ENCODE data around the gene CASD1. TPM values are rescaled to one million over a fixed set of nuclear protein-coding genes. Genes with fewer than 3 reads are reported as not detected.

The CASD1 gene
- polyA plus RNA-seq, 1 donor from 2014 or later, result 187 TPM

GRCh38 chr7:94540428-94540827 lies 30.8 kb downstream of the CASD1 start:
- Histone ChIP-seq H3K9me3 (ENCODE audit: low read length) (no peaks in the 10 kb centered on the region), H3F3A (ENCODE audit: insufficient read depth, low read length, poor library complexity, severe bottlenecking) (no peaks in the 10 kb centered on the region), H3K4me2 (ENCODE audit: low read length) (no peak overlapping the region), H3K36me3 (ENCODE audit: insufficient read depth, low read length) (no peaks in the 10 kb centered on the region), H3K4me3 (ENCODE audit: low read length) (no peak overlapping the region), H2AFZ (ENCODE audit: low read depth, low read length) (no peak overlapping the region), H3K27me3 (ENCODE audit: insufficient read depth, low read depth, low read length) (no peaks in the 10 kb centered on the region), H3K27ac (ENCODE audit: low read length) (no peak overlapping the region), H3K9ac (ENCODE audit: low read length) (no peak overlapping the region), H3K79me2 (replicated peaks; ENCODE audit: insufficient read depth, low read length) (no peaks in the 10 kb centered on the region), H4K20me1 (ENCODE audit: insufficient read depth) (no peaks in the 10 kb centered on the region), H3K9me2 (ENCODE audit: insufficient read depth, low read length) (no peaks in the 10 kb centered on the region)
- TF ChIP-seq POLR2AphosphoS5 (IDR thresholded peaks at IDR 0.05) (no peak), RAD21 (conservative IDR thresholded peaks at IDR 0.05) (no peak), SMC3 (conservative IDR thresholded peaks at IDR 0.05; ENCODE audit: poor library complexity) (no peak), EP300 (conservative IDR thresholded peaks at IDR 0.05; ENCODE audit: poor library complexity, severe bottlenecking) (no peak), TAF1 (IDR thresholded peaks at IDR 0.05; ENCODE audit: low read depth) (no peak), EZH2 (IDR thresholded peaks at IDR 0.05; ENCODE audit: borderline replicate concordance, insufficient read depth, low read length, poor library complexity, severe bottlenecking) (no peak)
- TF ChIP-seq, protein P1, sequence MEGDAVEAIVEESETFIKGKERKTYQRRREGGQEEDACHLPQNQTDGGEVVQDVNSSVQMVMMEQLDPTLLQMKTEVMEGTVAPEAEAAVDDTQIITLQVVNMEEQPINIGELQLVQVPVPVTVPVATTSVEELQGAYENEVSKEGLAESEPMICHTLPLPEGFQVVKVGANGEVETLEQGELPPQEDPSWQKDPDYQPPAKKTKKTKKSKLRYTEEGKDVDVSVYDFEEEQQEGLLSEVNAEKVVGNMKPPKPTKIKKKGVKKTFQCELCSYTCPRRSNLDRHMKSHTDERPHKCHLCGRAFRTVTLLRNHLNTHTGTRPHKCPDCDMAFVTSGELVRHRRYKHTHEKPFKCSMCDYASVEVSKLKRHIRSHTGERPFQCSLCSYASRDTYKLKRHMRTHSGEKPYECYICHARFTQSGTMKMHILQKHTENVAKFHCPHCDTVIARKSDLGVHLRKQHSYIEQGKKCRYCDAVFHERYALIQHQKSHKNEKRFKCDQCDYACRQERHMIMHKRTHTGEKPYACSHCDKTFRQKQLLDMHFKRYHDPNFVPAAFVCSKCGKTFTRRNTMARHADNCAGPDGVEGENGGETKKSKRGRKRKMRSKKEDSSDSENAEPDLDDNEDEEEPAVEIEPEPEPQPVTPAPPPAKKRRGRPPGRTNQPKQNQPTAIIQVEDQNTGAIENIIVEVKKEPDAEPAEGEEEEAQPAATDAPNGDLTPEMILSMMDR (IDR thresholded peaks at IDR 0.05; ENCODE audit: poor library complexity, severe bottlenecking), result no peak

- TF ChIP-seq, protein P1 (IDR thresholded peaks at IDR 0.05; ENCODE audit: poor library complexity, severe bottlenecking), result no peak
- no peak for TF ChIP-seq REST (IDR thresholded peaks at IDR 0.05; ENCODE audit: borderline replicate concordance)
- no peaks in the 10 kb centered on the region for H3K9me3 ChIP-seq (ENCODE audit: low read length)
- H3K36me3 ChIP-seq (ENCODE audit: insufficient read depth, low read length), result peaks cover 4% of the 10 kb centered on the region
- H2AFZ ChIP-seq (ENCODE audit: low read depth, low read length), result no peak overlapping the region
- no peak overlapping the region for H3K4me2 ChIP-seq (ENCODE audit: low read length)
- H3K9me2 ChIP-seq (ENCODE audit: insufficient read depth, low read length), result no peaks in the 10 kb centered on the region
- H3K9ac ChIP-seq (ENCODE audit: low read length), result no peak overlapping the region
- H4K20me1 ChIP-seq (ENCODE audit: insufficient read depth), result no peaks in the 10 kb centered on the region
- no peak overlapping the region for H3K27ac ChIP-seq (ENCODE audit: low read length)
- H3K4me3 ChIP-seq (ENCODE audit: low read length), result no peak overlapping the region
- H3F3A ChIP-seq (ENCODE audit: insufficient read depth, low read length, poor library complexity, severe bottlenecking), result no peaks in the 10 kb centered on the region
- no peaks in the 10 kb centered on the region for H3K27me3 ChIP-seq (ENCODE audit: insufficient read depth, low read depth, low read length)
- H3K79me2 ChIP-seq (replicated peaks; ENCODE audit: insufficient read depth, low read length), result no peaks in the 10 kb centered on the region
Measured at GRCh38 chr7:94547126-94547525, 37.5 kb downstream of the CASD1 start.

Measured in neural cell (in vitro differentiated cells).